Measurements from ENCODE around the gene PRRC2A. TPM values are rescaled to one million over a fixed set of nuclear protein-coding genes. Genes with fewer than 3 reads are reported as not detected.

The PRRC2A gene
- 163 and 176 TPM in 2 replicates for total RNA-seq (2014; rRNA removed; shearing (Covaris generic))

- peak within 1 kb of the TSS; percentile 77 for H3K4me3 ChIP-seq (ENCODE audit: insufficient read depth, low read depth, low read length)
- peak; percentile 99 for DNase-seq
- H3K36me3 ChIP-seq (replicated peaks; ENCODE audit: control insufficient read depth, insufficient read depth, low read length) = peaks cover 26% of the 10 kb centered on the region
- no peaks in the 10 kb centered on the region for H3K27me3 ChIP-seq (ENCODE audit: control insufficient read depth, insufficient read depth, low read length)
These were observed at the start of gene PRRC2A for GRCh38 chr6:31620586-31621319. Gene PRRC2A (plus strand): TSS chr6:31620715. CDS start chr6:31622790, 2,075 bp downstream.

GRCh38 chr6:31572041-31572911, 48.2 kb upstream of the PRRC2A start, which contains the start of gene LTA:
Gene LTA (plus strand): TSS chr6:31572289. CDS start chr6:31572743, 454 bp downstream.
- H3K27me3 ChIP-seq (ENCODE audit: control insufficient read depth, insufficient read depth, low read length) = peaks cover 7% of the 10 kb centered on the region; the same call in 1 of the 2 replicates
- peak; percentile 49 for DNase-seq
- H3K36me3 ChIP-seq (replicated peaks; ENCODE audit: control insufficient read depth, insufficient read depth, low read length) = no peaks in the 10 kb centered on the region
- no peak within 1 kb of the TSS for H3K4me3 ChIP-seq (ENCODE audit: insufficient read depth, low read depth, low read length)

- Histone ChIP-seq H3K27me3 (ENCODE audit: control insufficient read depth, insufficient read depth, low read length) (peaks cover 7% of the 10 kb centered on the region; the same call in 1 of the 2 replicates), H3K36me3 (replicated peaks; ENCODE audit: control insufficient read depth, insufficient read depth, low read length) (no peaks in the 10 kb centered on the region)
- peak; percentile 36 for DNase-seq
These were observed 47.0 kb upstream of the PRRC2A start for GRCh38 chr6:31573239-31574105.

DNA sequence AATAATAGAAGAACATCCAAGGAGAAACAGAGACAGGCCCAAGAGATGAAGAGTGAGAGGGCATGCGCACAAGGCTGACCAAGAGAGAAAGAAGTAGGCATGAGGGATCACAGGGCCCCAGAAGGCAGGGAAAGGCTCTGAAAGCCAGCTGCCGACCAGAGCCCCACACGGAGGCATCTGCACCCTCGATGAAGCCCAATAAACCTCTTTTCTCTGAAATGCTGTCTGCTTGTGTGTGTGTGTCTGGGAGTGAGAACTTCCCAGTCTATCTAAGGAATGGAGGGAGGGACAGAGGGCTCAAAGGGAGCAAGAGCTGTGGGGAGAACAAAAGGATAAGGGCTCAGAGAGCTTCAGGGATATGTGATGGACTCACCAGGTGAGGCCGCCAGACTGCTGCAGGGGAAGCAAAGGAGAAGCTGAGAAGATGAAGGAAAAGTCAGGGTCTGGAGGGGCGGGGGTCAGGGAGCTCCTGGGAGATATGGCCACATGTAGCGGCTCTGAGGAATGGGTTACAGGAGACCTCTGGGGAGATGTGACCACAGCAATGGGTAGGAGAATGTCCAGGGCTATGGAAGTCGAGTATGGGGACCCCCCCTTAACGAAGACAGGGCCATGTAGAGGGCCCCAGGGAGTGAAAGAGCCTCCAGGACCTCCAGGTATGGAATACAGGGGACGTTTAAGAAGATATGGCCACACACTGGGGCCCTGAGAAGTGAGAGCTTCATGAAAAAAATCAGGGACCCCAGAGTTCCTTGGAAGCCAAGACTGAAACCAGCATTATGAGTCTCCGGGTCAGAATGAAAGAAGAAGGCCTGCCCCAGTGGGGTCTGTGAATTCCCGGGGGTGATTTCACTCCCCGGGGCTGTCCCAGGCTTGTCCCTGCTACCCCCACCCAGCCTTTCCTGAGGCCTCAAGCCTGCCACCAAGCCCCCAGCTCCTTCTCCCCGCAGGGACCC, 46.1 kb upstream of the PRRC2A start:
- Histone ChIP-seq H3K27me3 (ENCODE audit: control insufficient read depth, insufficient read depth, low read length) (peaks cover 7% of the 10 kb centered on the region; the same call in 1 of the 2 replicates), H3K4me3 (ENCODE audit: insufficient read depth, low read depth, low read length) (no peak overlapping the region), H3K36me3 (replicated peaks; ENCODE audit: control insufficient read depth, insufficient read depth, low read length) (no peaks in the 10 kb centered on the region)
- DNase-seq = peak; percentile 73

More at GRCh38 chr6:31573239-31574105, 47.0 kb upstream of the PRRC2A start:
- H3K4me3 ChIP-seq (ENCODE audit: insufficient read depth, low read depth, low read length) = no peak overlapping the region

GRCh38 chr6:31575335-31575901, 45.1 kb upstream of the PRRC2A start, which contains the start of gene TNF:
Gene TNF (plus strand): TSS chr6:31575565. CDS start chr6:31575742, 177 bp downstream.
- Histone ChIP-seq H3K4me3 (ENCODE audit: insufficient read depth, low read depth, low read length) (no peak within 1 kb of the TSS), H3K36me3 (replicated peaks; ENCODE audit: control insufficient read depth, insufficient read depth, low read length) (no peaks in the 10 kb centered on the region), H3K27me3 (ENCODE audit: control insufficient read depth, insufficient read depth, low read length) (peaks cover 8% of the 10 kb centered on the region; the same call in 1 of the 2 replicates)
- peak; percentile 44 for DNase-seq

- peaks cover 10% of the 10 kb centered on the region; the same call in 1 of the 2 replicates for H3K27me3 ChIP-seq (ENCODE audit: control insufficient read depth, insufficient read depth, low read length)
- DNase-seq = peak; percentile 14
- no peak overlapping the region for H3K4me3 ChIP-seq (ENCODE audit: insufficient read depth, low read depth, low read length)
- H3K36me3 ChIP-seq (replicated peaks; ENCODE audit: control insufficient read depth, insufficient read depth, low read length) = no peaks in the 10 kb centered on the region
These were observed 44.4 kb upstream of the PRRC2A start for GRCh38 chr6:31575952-31576685.

DNA sequence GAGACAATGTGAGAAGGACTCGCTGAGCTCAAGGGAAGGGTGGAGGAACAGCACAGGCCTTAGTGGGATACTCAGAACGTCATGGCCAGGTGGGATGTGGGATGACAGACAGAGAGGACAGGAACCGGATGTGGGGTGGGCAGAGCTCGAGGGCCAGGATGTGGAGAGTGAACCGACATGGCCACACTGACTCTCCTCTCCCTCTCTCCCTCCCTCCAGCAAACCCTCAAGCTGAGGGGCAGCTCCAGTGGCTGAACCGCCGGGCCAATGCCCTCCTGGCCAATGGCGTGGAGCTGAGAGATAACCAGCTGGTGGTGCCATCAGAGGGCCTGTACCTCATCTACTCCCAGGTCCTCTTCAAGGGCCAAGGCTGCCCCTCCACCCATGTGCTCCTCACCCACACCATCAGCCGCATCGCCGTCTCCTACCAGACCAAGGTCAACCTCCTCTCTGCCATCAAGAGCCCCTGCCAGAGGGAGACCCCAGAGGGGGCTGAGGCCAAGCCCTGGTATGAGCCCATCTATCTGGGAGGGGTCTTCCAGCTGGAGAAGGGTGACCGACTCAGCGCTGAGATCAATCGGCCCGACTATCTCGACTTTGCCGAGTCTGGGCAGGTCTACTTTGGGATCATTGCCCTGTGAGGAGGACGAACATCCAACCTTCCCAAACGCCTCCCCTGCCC, 43.5 kb upstream of the PRRC2A start:
- Histone ChIP-seq H3K36me3 (replicated peaks; ENCODE audit: control insufficient read depth, insufficient read depth, low read length) (no peaks in the 10 kb centered on the region), H3K27me3 (ENCODE audit: control insufficient read depth, insufficient read depth, low read length) (peaks cover 18% of the 10 kb centered on the region; the same call in 1 of the 2 replicates), H3K4me3 (ENCODE audit: insufficient read depth, low read depth, low read length) (no peak overlapping the region)
- DNase-seq = peak; percentile 11

GRCh38 chr6:31577579-31577966, 42.9 kb upstream of the PRRC2A start:
- DNase-seq = peak; percentile 10
- H3K27me3 ChIP-seq (ENCODE audit: control insufficient read depth, insufficient read depth, low read length) = peaks cover 18% of the 10 kb centered on the region; the same call in 1 of the 2 replicates
- H3K36me3 ChIP-seq (replicated peaks; ENCODE audit: control insufficient read depth, insufficient read depth, low read length) = no peaks in the 10 kb centered on the region
- no peak overlapping the region for H3K4me3 ChIP-seq (ENCODE audit: insufficient read depth, low read depth, low read length)

- Histone ChIP-seq H3K4me3 (ENCODE audit: insufficient read depth, low read depth, low read length) (no peak overlapping the region), H3K36me3 (replicated peaks; ENCODE audit: control insufficient read depth, insufficient read depth, low read length) (no peaks in the 10 kb centered on the region), H3K27me3 (ENCODE audit: control insufficient read depth, insufficient read depth, low read length) (peaks cover 18% of the 10 kb centered on the region; the same call in 1 of the 2 replicates)
- DNase-seq = peak; percentile 63
These were observed 42.1 kb upstream of the PRRC2A start for GRCh38 chr6:31578184-31579118.

- Histone ChIP-seq H3K4me3 (ENCODE audit: insufficient read depth, low read depth, low read length) (no peak overlapping the region), H3K27me3 (ENCODE audit: control insufficient read depth, insufficient read depth, low read length) (peaks cover 18% of the 10 kb centered on the region; the same call in 1 of the 2 replicates), H3K36me3 (replicated peaks; ENCODE audit: control insufficient read depth, insufficient read depth, low read length) (no peaks in the 10 kb centered on the region)
- DNase-seq = no peak
These were observed 41.4 kb upstream of the PRRC2A start for GRCh38 chr6:31579119-31579505.
